HG02973 (cell line): ENCODE results near the gene PAPLN.
"Not testable (repeated sequence)": the region's sequence is repeated elsewhere in the genome, so short reads cannot be mapped to it uniquely, and the experiment has no call there.

Source experiments
- ATAC-seq: cut with Tn5 transposase; IDR thresholded peaks from one replicate; pipeline ENCODE4 v1.9.1; 2021; ENCODE audit warnings: moderate library complexity; ENCODE audit not compliant: unreplicated experiment

PAPLN gene

GRCh38 chr14:73283608-73284379 lies 46.5 kb downstream of the PAPLN start:
- no peak for ATAC-seq

- no peak for ATAC-seq
These were observed 48.7 kb downstream of the PAPLN start for GRCh38 chr14:73285979-73286378.

GRCh38 chr14:73286598-73286997 lies 49.3 kb downstream of the PAPLN start:
- ATAC-seq, result no peak

GRCh38 chr14:73287071-73287470 lies 49.8 kb downstream of the PAPLN start:
- no peak for ATAC-seq

GRCh38 chr14:73289308-73289707 lies 52.0 kb downstream of the PAPLN start:
- ATAC-seq, result no peak

GRCh38 chr14:73289729-73290128 lies 52.4 kb downstream of the PAPLN start:
- no peak for ATAC-seq

- ATAC-seq, result peak; percentile 73
These were observed 53.0 kb downstream of the PAPLN start for GRCh38 chr14:73290279-73290678.

- ATAC-seq, result no peak
These were observed 56.8 kb downstream of the PAPLN start for GRCh38 chr14:73293782-73294781.

GRCh38 chr14:73295198-73295796 lies 58.0 kb downstream of the PAPLN start:
- no peak for ATAC-seq

GRCh38 chr14:73305499-73305898 lies 68.2 kb downstream of the PAPLN start:
- ATAC-seq, result no peak

- ATAC-seq, result no peak
These were observed 70.0 kb downstream of the PAPLN start for GRCh38 chr14:73307261-73307660.

GRCh38 chr14:73309207-73309606 lies 71.9 kb downstream of the PAPLN start:
- not testable (repeated sequence) for ATAC-seq

GRCh38 chr14:73311708-73312030 lies 74.4 kb downstream of the PAPLN start:
- ATAC-seq, result no peak

- ATAC-seq, result no peak
These were observed 75.4 kb downstream of the PAPLN start for GRCh38 chr14:73312687-73313086.

- no peak for ATAC-seq
These were observed 75.8 kb downstream of the PAPLN start for GRCh38 chr14:73313151-73313550.

GRCh38 chr14:73323896-73324399 lies 86.6 kb downstream of the PAPLN start:
- no peak for ATAC-seq
